ENCODE measurements around the gene GCSAM.

- TF ChIP-seq, protein P1, sequence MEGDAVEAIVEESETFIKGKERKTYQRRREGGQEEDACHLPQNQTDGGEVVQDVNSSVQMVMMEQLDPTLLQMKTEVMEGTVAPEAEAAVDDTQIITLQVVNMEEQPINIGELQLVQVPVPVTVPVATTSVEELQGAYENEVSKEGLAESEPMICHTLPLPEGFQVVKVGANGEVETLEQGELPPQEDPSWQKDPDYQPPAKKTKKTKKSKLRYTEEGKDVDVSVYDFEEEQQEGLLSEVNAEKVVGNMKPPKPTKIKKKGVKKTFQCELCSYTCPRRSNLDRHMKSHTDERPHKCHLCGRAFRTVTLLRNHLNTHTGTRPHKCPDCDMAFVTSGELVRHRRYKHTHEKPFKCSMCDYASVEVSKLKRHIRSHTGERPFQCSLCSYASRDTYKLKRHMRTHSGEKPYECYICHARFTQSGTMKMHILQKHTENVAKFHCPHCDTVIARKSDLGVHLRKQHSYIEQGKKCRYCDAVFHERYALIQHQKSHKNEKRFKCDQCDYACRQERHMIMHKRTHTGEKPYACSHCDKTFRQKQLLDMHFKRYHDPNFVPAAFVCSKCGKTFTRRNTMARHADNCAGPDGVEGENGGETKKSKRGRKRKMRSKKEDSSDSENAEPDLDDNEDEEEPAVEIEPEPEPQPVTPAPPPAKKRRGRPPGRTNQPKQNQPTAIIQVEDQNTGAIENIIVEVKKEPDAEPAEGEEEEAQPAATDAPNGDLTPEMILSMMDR (IDR thresholded peaks at IDR 0.05), result no peak
- TF ChIP-seq POLR2A (IDR thresholded peaks at IDR 0.05), result no peak
Observed at GRCh38 chr3:112132975-112133448, at the start of gene GCSAM.

Data from body of pancreas (tissue), 4 donors.